Activated B cell treated with CpG ODN at 0.5 μM for 24 hours (primary cell): ENCODE measurements around the gene GADD45G. TPM values are rescaled to one million over a fixed set of nuclear protein-coding genes. Genes with fewer than 3 reads are reported as not detected.

Experiments
- ATAC-seq: fragments of 200-7000 bp; cut with Tn5 transposase; one replicate; pipeline ENCODE4 v1.10.0; 2021; ENCODE audit warnings: low read depth, mild to moderate bottlenecking, moderate library complexity
- CTCF ChIA-PET: fragments of 350-600 bp; sonication (Branson Sonifier 250); formaldehyde crosslinking; loops from one replicate; lab custom pipeline; 2021; ENCODE audit warnings: antibody characterized with exemption; lab: Charles Lee
- POLR2A ChIA-PET: fragments of 350-600 bp; sonication (Branson Sonifier 250); formaldehyde crosslinking; loops from one replicate; lab custom pipeline; 2021; ENCODE audit warnings: antibody characterized with exemption; lab: Charles Lee
- DNase-seq: peaks from one replicate; pipeline ENCODE4 v3.0.0; 2022
- H3K27ac Mint-ChIP-seq: one replicate; pipeline ENCODE4 v1.8.0; 2020; ENCODE audit warnings: mixed read lengths
- H3K27me3 Mint-ChIP-seq: one replicate; pipeline ENCODE4 v1.8.0; 2021; ENCODE audit warnings: mixed read lengths
- H3K36me3 Mint-ChIP-seq: one replicate; pipeline ENCODE4 v1.8.0; 2021; ENCODE audit warnings: low read depth, mixed read lengths
- H3K4me1 Mint-ChIP-seq: one replicate; pipeline ENCODE4 v1.8.0; 2021; ENCODE audit warnings: mixed read lengths
- H3K4me3 Mint-ChIP-seq: one replicate; pipeline ENCODE4 v1.8.0; 2020; ENCODE audit warnings: mild to moderate bottlenecking, mixed read lengths
- H3K9me3 Mint-ChIP-seq: one replicate; pipeline ENCODE4 v1.8.0; 2020; ENCODE audit warnings: mixed read lengths
- CTCF ChIP-seq: fragments of 200-600 bp; IDR thresholded peaks from one replicate; pipeline ENCODE4 v1.8.0; 2022; ENCODE audit warnings: antibody characterized with exemption, mild to moderate bottlenecking
- intact Hi-C: fragments of 100-400 bp; cut with micrococcal nuclease; formaldehyde crosslinking; loops from one replicate; pipeline ENCODE4 v1.15.1; 2024
- total RNA-seq: library from RNA; stranded (reverse); gene quantifications from 2 replicates; pipeline ENCODE4 v1.2.3, GENCODE V29; 2022

Gene GADD45G
- 7.5 and 7.6 TPM in 2 replicates for total RNA-seq

- H3K27ac Mint-ChIP-seq: peak within 1 kb of the TSS; percentile 37
- DNase-seq (peak; percentile 66), ATAC-seq (peak; percentile 63)
- peaks cover 32% of the 10 kb centered on the region for H3K4me1 Mint-ChIP-seq
- intact Hi-C loops: loop anchor here (1.0 to 10.0 kb wide), 5 partner anchors 211 to 1818 kb away; partner anchors contain the start of gene NFIL3
- no peaks in the 10 kb centered on the region for H3K9me3 Mint-ChIP-seq
- H3K27me3 Mint-ChIP-seq: peaks cover 6% of the 10 kb centered on the region
- peak within 1 kb of the TSS; percentile 84 for H3K4me3 Mint-ChIP-seq
- TF ChIP-seq CTCF: no peak
- POLR2A ChIA-PET: interaction anchor here (0.7 to 1.7 kb wide), 8 partner anchors 10 to 498 kb away, joined by 3 to 11 read pairs (median 5); no protein-coding TSS in a partner anchor
- CTCF ChIA-PET: interaction anchor here (1.1 to 6.4 kb wide), 4 partner anchors 211 to 497 kb away, joined by 3 to 166 read pairs (median 3); no protein-coding TSS in a partner anchor
- H3K36me3 Mint-ChIP-seq: no peaks in the 10 kb centered on the region
Measured at GRCh38 chr9:89604729-89605464, at the start of gene GADD45G. TSS of gene GADD45G (plus strand) at chr9:89605012. CDS start at chr9:89605122, 110 bp downstream.

- Mint-ChIP-seq H3K4me3 (no peak overlapping the region), H3K36me3 (no peaks in the 10 kb centered on the region), H3K27me3 (peaks cover 10% of the 10 kb centered on the region), H3K4me1 (peaks cover 18% of the 10 kb centered on the region), H3K9me3 (no peaks in the 10 kb centered on the region), H3K27ac (no peak overlapping the region)
- TF ChIP-seq CTCF: no peak
- intact Hi-C loops: no loop called here
- POLR2A ChIA-PET: no interaction called here
- CTCF ChIA-PET: interaction anchor here (0.8 kb wide), 1 partner anchor 15 kb away, joined by 3 read pairs; no protein-coding TSS in a partner anchor
- no peak for DNase-seq
- ATAC-seq: no peak
Measured at GRCh38 chr9:89555036-89555415, 49.8 kb upstream of the GADD45G start.

- H3K27me3 Mint-ChIP-seq: peaks cover 10% of the 10 kb centered on the region
- ATAC-seq (peak; percentile 25), DNase-seq (no peak)
- TF ChIP-seq CTCF: no peak
- POLR2A ChIA-PET: interaction anchor here (0.8 kb wide), 1 partner anchor 129 kb away, joined by 3 read pairs; no protein-coding TSS in a partner anchor
- intact Hi-C loops: no loop called here
- no peaks in the 10 kb centered on the region for H3K9me3 Mint-ChIP-seq
- H3K36me3 Mint-ChIP-seq: no peaks in the 10 kb centered on the region
- CTCF ChIA-PET: interaction anchor here (0.7 to 1.1 kb wide), 3 partner anchors 14 to 129 kb away, joined by 3 read pairs; no protein-coding TSS in a partner anchor
- no peak overlapping the region for H3K27ac Mint-ChIP-seq
- H3K4me3 Mint-ChIP-seq: peak overlapping the region; percentile 16
- peaks cover 18% of the 10 kb centered on the region for H3K4me1 Mint-ChIP-seq
Measured at GRCh38 chr9:89555451-89556375, 49.1 kb upstream of the GADD45G start.

GRCh38 chr9:89558196-89558899 lies 46.5 kb upstream of the GADD45G start:
- intact Hi-C loops: no loop called here
- no peaks in the 10 kb centered on the region for H3K36me3 Mint-ChIP-seq
- no peaks in the 10 kb centered on the region for H3K9me3 Mint-ChIP-seq
- ChIA-PET POLR2A (interaction anchor here (0.6 kb wide), 1 partner anchor 1604 kb away, joined by 3 read pairs; no protein-coding TSS in a partner anchor), CTCF (interaction anchor here (1.5 kb wide), 1 partner anchor 9 kb away, joined by 6 read pairs; no protein-coding TSS in a partner anchor)
- H3K4me1 Mint-ChIP-seq: peaks cover 18% of the 10 kb centered on the region
- TF ChIP-seq CTCF: no peak
- ATAC-seq (no peak), DNase-seq (no peak)
- no peak overlapping the region for H3K27ac Mint-ChIP-seq
- no peak overlapping the region for H3K4me3 Mint-ChIP-seq
- H3K27me3 Mint-ChIP-seq: peaks cover 10% of the 10 kb centered on the region
